ENCODE data around the gene XKRX.
A peak's percentile ranks its signal among the peaks of the same experiment; 100 is the strongest.

The XKRX gene

GRCh38 chrX:100913111-100913510 lies 15.6 kb downstream of the XKRX start:
- TF ChIP-seq CTCF (IDR thresholded peaks at IDR 0.05; ENCODE audit: control insufficient read depth, insufficient read depth, low read depth, low read length, missing control alignments) = no peak
- DNase-seq (ENCODE audit: low read depth) = no peak
- H3K4me3 ChIP-seq (ENCODE audit: control insufficient read depth, low read depth, low read length) = no peak overlapping the region

GRCh38 chrX:100911731-100912130 lies 17.0 kb downstream of the XKRX start:
- DNase-seq (ENCODE audit: low read depth) = no peak

GRCh38 chrX:100905620-100906019 lies 23.1 kb downstream of the XKRX start:
- TF ChIP-seq CTCF (IDR thresholded peaks at IDR 0.05; ENCODE audit: control insufficient read depth, insufficient read depth, low read depth, low read length, missing control alignments) = no peak
- H3K4me3 ChIP-seq (ENCODE audit: control insufficient read depth, low read depth, low read length) = no peak overlapping the region
- DNase-seq (ENCODE audit: low read depth) = no peak

More at GRCh38 chrX:100911731-100912130, 17.0 kb downstream of the XKRX start:
- TF ChIP-seq CTCF (IDR thresholded peaks at IDR 0.05; ENCODE audit: control insufficient read depth, insufficient read depth, low read depth, low read length, missing control alignments) = no peak
- H3K4me3 ChIP-seq (ENCODE audit: control insufficient read depth, low read depth, low read length) = no peak overlapping the region

GRCh38 chrX:100904433-100904832 lies 24.3 kb downstream of the XKRX start:
- DNase-seq (ENCODE audit: low read depth) = no peak

GRCh38 chrX:100895365-100896075 lies 33.2 kb downstream of the XKRX start:
- TF ChIP-seq CTCF (IDR thresholded peaks at IDR 0.05; ENCODE audit: control insufficient read depth, insufficient read depth, low read depth, low read length, missing control alignments) = peak; percentile 63
- DNase-seq (ENCODE audit: low read depth) = no peak

More at GRCh38 chrX:100904433-100904832, 24.3 kb downstream of the XKRX start:
- no peak overlapping the region for H3K4me3 ChIP-seq (ENCODE audit: control insufficient read depth, low read depth, low read length)
- no peak for TF ChIP-seq CTCF (IDR thresholded peaks at IDR 0.05; ENCODE audit: control insufficient read depth, insufficient read depth, low read depth, low read length, missing control alignments)

GRCh38 chrX:100883654-100884053 lies 45.1 kb downstream of the XKRX start:
- DNase-seq (ENCODE audit: low read depth) = no peak
- no peak for TF ChIP-seq CTCF (IDR thresholded peaks at IDR 0.05; ENCODE audit: control insufficient read depth, insufficient read depth, low read depth, low read length, missing control alignments)
- H3K4me3 ChIP-seq (ENCODE audit: control insufficient read depth, low read depth, low read length) = no peak overlapping the region

More at GRCh38 chrX:100895365-100896075, 33.2 kb downstream of the XKRX start:
- H3K4me3 ChIP-seq (ENCODE audit: control insufficient read depth, low read depth, low read length) = no peak overlapping the region
